Esophagus squamous epithelium (tissue), 4 donors: ENCODE measurements around the gene TEAD1.

ENCODE experiments used
- POLR2A ChIP-seq, 4 donors: fragments of 450-650 bp; IDR thresholded peaks; one replicate each; pipeline ENCODE4 v1.6.1; 2017; ENCODE audit warnings: antibody characterized with exemption in 4 of 4, mild to moderate bottlenecking in 4 of 4, moderate library complexity in 3 of 4
- TF ChIP-seq, protein P1 (sequence below), 6 experiments: fragments of 450-650 bp in 4 of 6; fragments of 200-600 bp in 2 of 6; sonication (generic) in 2 of 6; IDR thresholded peaks; one replicate each; pipeline ENCODE4 v1.5.1; 2016 to 2019; ENCODE audit warnings: antibody characterized with exemption in 6 of 6, mild to moderate bottlenecking in 4 of 6, moderate library complexity in 4 of 6

DNA sequence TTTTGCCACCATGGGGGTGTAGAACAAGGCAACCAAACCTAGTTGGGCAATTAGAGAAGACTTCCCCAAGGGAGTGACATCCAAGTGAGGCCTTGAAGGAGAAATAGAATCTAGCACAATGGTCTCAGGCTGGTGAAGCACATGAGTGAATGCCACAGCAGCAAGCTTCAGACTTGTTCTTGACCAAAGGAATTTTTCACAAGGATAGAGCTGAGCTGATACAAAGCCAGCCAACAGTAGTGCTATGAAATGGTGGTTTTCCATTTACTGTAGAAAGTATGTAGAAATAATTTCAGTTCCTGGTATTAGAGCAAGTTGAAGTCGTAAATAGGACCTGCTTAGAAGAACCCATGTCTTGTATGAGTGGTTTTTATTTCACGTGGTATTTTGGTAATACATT lies 186.6 kb downstream of the TEAD1 start:
- TF ChIP-seq, protein P1, sequence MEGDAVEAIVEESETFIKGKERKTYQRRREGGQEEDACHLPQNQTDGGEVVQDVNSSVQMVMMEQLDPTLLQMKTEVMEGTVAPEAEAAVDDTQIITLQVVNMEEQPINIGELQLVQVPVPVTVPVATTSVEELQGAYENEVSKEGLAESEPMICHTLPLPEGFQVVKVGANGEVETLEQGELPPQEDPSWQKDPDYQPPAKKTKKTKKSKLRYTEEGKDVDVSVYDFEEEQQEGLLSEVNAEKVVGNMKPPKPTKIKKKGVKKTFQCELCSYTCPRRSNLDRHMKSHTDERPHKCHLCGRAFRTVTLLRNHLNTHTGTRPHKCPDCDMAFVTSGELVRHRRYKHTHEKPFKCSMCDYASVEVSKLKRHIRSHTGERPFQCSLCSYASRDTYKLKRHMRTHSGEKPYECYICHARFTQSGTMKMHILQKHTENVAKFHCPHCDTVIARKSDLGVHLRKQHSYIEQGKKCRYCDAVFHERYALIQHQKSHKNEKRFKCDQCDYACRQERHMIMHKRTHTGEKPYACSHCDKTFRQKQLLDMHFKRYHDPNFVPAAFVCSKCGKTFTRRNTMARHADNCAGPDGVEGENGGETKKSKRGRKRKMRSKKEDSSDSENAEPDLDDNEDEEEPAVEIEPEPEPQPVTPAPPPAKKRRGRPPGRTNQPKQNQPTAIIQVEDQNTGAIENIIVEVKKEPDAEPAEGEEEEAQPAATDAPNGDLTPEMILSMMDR (IDR thresholded peaks at IDR 0.05), result no peak
- no peak for TF ChIP-seq POLR2A (IDR thresholded peaks at IDR 0.05)
